DND-41 (cell line): Measurements from ENCODE around the gene ABHD1.
"Not testable (repeated sequence)": the region's sequence is repeated elsewhere in the genome, so short reads cannot be mapped to it uniquely, and the experiment has no call there.

Experiments used
- ATAC-seq: fragments of 200-7000 bp; cut with Tn5 transposase; 3 replicates; pipeline ENCODE4 v1.9.1; 2021; ENCODE audit warnings: low read depth; ENCODE audit not compliant: insufficient read depth
- DNase-seq: peaks from one replicate; pipeline ENCODE4 v3.0.0-alpha.2; 2020
- H2AFZ ChIP-seq: 2 replicates; pipeline ENCODE4 v1.6.0; 2012; ENCODE audit warnings: low read depth, low read length
- H3K27ac ChIP-seq: 2 replicates; pipeline ENCODE4 v1.5.1; 2012; ENCODE audit warnings: low read length, inconsistent platforms
- H3K27me3 ChIP-seq: fragments of 200-600 bp; sonication (generic); 2 replicates; pipeline ENCODE4 v1.6.0; 2012; ENCODE audit warnings: low read length, mild to moderate bottlenecking, inconsistent platforms; ENCODE audit not compliant: insufficient read depth, poor library complexity
- H3K36me3 ChIP-seq: 2 replicates; pipeline ENCODE4 v1.5.1; 2012; ENCODE audit warnings: low read length, inconsistent platforms; ENCODE audit not compliant: insufficient read depth
- H3K4me1 ChIP-seq: 2 replicates; pipeline ENCODE4 v1.5.1; 2012; ENCODE audit warnings: mild to moderate bottlenecking, low read length; ENCODE audit not compliant: insufficient read depth
- H3K4me2 ChIP-seq: 2 replicates; pipeline ENCODE4 v1.6.0; 2012; ENCODE audit warnings: mild to moderate bottlenecking, moderate library complexity, low read length, inconsistent platforms; ENCODE audit not compliant: insufficient read depth
- H3K4me3 ChIP-seq, 2 experiments: fragments of 200-600 bp in 1 of 2; shearing (Covaris generic) in 1 of 2; 2 replicates each; pipeline ENCODE4 v1.5.1; 2012 to 2016; ENCODE audit warnings: inconsistent platforms in 2 of 2, low read length in 2 of 2, mild to moderate bottlenecking in 2 of 2, low read depth in 1 of 2, moderate library complexity in 1 of 2
- H3K79me2 ChIP-seq: 2 replicates; pipeline ENCODE4 v1.6.0; 2012; ENCODE audit warnings: low read length, inconsistent platforms; ENCODE audit not compliant: insufficient read depth
- H3K9ac ChIP-seq: 2 replicates; pipeline ENCODE4 v1.6.0; 2012; ENCODE audit warnings: low read depth, mild to moderate bottlenecking, inconsistent platforms, low read length, moderate library complexity
- H3K9me3 ChIP-seq: 2 replicates; pipeline ENCODE4 v1.5.1; 2012; ENCODE audit warnings: low read length, moderate library complexity, mild to moderate bottlenecking, inconsistent platforms; ENCODE audit not compliant: insufficient read depth, severe bottlenecking
- H4K20me1 ChIP-seq: 2 replicates; pipeline ENCODE4 v1.6.0; 2012; ENCODE audit warnings: low read length; ENCODE audit not compliant: insufficient read depth
- CTCF ChIP-seq: IDR thresholded peaks from 2 replicates; pipeline ENCODE4 v1.5.1; 2012; ENCODE audit warnings: borderline replicate concordance, low read length, moderate library complexity, mild to moderate bottlenecking; ENCODE audit not compliant: poor library complexity, severe bottlenecking; ENCODE audit errors: extremely low read depth
- EZH2 ChIP-seq: IDR thresholded peaks from 3 replicates; pipeline ENCODE4 v1.6.1; 2012; ENCODE audit warnings: borderline replicate concordance, low read depth, mild to moderate bottlenecking, moderate library complexity, low read length, inconsistent platforms; ENCODE audit not compliant: severe bottlenecking

Gene ABHD1

GRCh38 chr2:27105981-27106380, 17.6 kb upstream of the ABHD1 start:
- Histone ChIP-seq H3K9me3 (no peaks in the 10 kb centered on the region), H2AFZ (no peak overlapping the region), H3K4me3 (no peak overlapping the region), H3K27ac (no peak overlapping the region), H3K36me3 (no peaks in the 10 kb centered on the region), H3K4me2 (no peak overlapping the region), H4K20me1 (no peaks in the 10 kb centered on the region), H3K9ac (no peak overlapping the region), H3K27me3 (no peaks in the 10 kb centered on the region), H3K79me2 (no peaks in the 10 kb centered on the region), H3K4me1 (peaks cover 12% of the 10 kb centered on the region)
- no peak for DNase-seq
- ATAC-seq = no peak
- TF ChIP-seq CTCF (no peak), EZH2 (no peak)

- no peaks in the 10 kb centered on the region for H4K20me1 ChIP-seq
- H3K36me3 ChIP-seq = no peaks in the 10 kb centered on the region
- no peaks in the 10 kb centered on the region for H3K79me2 ChIP-seq
- H3K27me3 ChIP-seq = no peaks in the 10 kb centered on the region
- H2AFZ ChIP-seq = no peak overlapping the region
- H3K27ac ChIP-seq = no peak overlapping the region
- H3K4me2 ChIP-seq = no peak overlapping the region
- no peak for DNase-seq
- H3K4me3 ChIP-seq = no peak overlapping the region
- no peak overlapping the region for H3K9ac ChIP-seq
- H3K9me3 ChIP-seq = no peaks in the 10 kb centered on the region
- ATAC-seq = no peak
- peaks cover 20% of the 10 kb centered on the region for H3K4me1 ChIP-seq
- TF ChIP-seq CTCF = no peak
- no peak for TF ChIP-seq EZH2
These were observed 15.4 kb upstream of the ABHD1 start for GRCh38 chr2:27108221-27108620.

- no peak overlapping the region for H3K27ac ChIP-seq
- no peak overlapping the region for H3K4me3 ChIP-seq
- no peak overlapping the region for H2AFZ ChIP-seq
- H3K36me3 ChIP-seq = no peaks in the 10 kb centered on the region
- ATAC-seq = no peak
- H3K79me2 ChIP-seq = no peaks in the 10 kb centered on the region
- DNase-seq = no peak
- H3K27me3 ChIP-seq = no peaks in the 10 kb centered on the region
- H4K20me1 ChIP-seq = no peaks in the 10 kb centered on the region
- no peak overlapping the region for H3K9ac ChIP-seq
- peaks cover 20% of the 10 kb centered on the region for H3K4me1 ChIP-seq
- no peak overlapping the region for H3K4me2 ChIP-seq
- no peaks in the 10 kb centered on the region for H3K9me3 ChIP-seq
- TF ChIP-seq CTCF = no peak
- TF ChIP-seq EZH2 = no peak
These were observed 14.5 kb upstream of the ABHD1 start for GRCh38 chr2:27109083-27109482.

GRCh38 chr2:27110603-27111352, 12.8 kb upstream of the ABHD1 start:
- peak; percentile 72 for DNase-seq
- H3K9me3 ChIP-seq, H3K27me3 ChIP-seq, H4K20me1 ChIP-seq, H3K36me3 ChIP-seq, H3K79me2 ChIP-seq: not testable (repeated sequence)
- peak; percentile 75 for ATAC-seq
- Histone ChIP-seq H3K27ac (peak overlapping the region; percentile 64), H3K4me1 (peaks cover 20% of the 10 kb centered on the region), H2AFZ (peak overlapping the region; percentile 75), H3K9ac (peak overlapping the region; percentile 39), H3K4me3 (peak overlapping the region in 1 of 2 experiments; percentile 54; a peak in 2 of 4 replicates), H3K4me2 (peak overlapping the region; percentile 69)

GRCh38 chr2:27111392-27112078, 12.1 kb upstream of the ABHD1 start:
- not testable (repeated sequence) for H3K36me3 ChIP-seq, H3K27me3 ChIP-seq, H3K79me2 ChIP-seq, H3K9ac ChIP-seq, H3K27ac ChIP-seq, H4K20me1 ChIP-seq, ATAC-seq, DNase-seq, H3K9me3 ChIP-seq
- Histone ChIP-seq H3K4me2 (peak overlapping the region; percentile 69; the same call in 1 of the 2 replicates), H3K4me1 (peaks cover 20% of the 10 kb centered on the region), H3K4me3 (peak overlapping the region in 1 of 2 experiments; percentile 54; a peak in 1 of 4 replicates), H2AFZ (peak overlapping the region; percentile 24; the same call in 1 of the 2 replicates)
